ENCODE measurements around the gene DSCAML1.
"Not testable (repeated sequence)": the region's sequence is repeated elsewhere in the genome, so short reads cannot be mapped to it uniquely, and the experiment has no call there.

Gene DSCAML1

GRCh38 chr11:117418737-117419481 is 378.1 kb downstream of the DSCAML1 start:
- no peak for DNase-seq

GRCh38 chr11:117417856-117418255 is 379.2 kb downstream of the DSCAML1 start:
- no peak for DNase-seq

- no peak for DNase-seq
Observed at GRCh38 chr11:117417342-117417741, 379.7 kb downstream of the DSCAML1 start.

GRCh38 chr11:117415358-117415896 is 381.6 kb downstream of the DSCAML1 start:
- DNase-seq: no peak

DNA sequence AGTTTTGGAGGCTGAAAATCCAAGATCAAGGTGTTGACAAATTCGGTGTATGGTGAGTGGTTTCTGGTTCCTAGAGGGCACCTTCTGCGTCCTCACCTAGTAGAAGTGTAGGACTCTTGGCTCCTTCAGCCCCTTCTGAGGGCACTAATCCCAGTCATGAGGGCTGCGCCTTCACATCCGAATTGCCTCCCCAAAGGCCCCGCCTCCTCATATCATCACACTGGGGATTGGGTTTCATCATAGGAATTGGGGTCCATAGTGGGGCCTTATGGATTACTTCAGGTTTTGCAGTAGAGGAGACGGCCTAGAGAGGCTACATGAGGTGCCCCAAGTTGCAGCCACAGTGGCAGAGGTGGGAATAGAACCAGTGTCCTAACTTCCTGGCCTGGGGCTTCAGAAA is 382.3 kb downstream of the DSCAML1 start:
- no peak for DNase-seq

DNA sequence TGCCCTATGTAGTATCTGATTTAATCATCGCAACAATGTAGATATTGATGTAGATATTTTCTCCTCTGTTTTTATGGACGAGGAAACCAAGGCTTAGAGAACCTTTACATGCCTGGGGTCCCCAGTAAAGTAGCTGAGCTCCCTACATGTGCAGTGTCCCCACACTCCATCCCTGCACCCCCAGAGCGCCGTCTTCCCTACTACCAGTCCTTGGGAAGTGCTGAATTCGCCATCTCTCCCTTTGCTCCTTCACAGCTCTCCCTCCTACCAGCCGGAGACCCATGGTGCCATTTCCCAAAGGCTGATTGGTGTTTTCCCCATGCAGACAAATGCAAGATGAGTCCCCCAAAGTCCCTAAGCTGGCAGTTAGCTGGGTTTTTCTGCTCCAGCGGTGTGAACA is 383.4 kb downstream of the DSCAML1 start:
- no peak for DNase-seq

DNA sequence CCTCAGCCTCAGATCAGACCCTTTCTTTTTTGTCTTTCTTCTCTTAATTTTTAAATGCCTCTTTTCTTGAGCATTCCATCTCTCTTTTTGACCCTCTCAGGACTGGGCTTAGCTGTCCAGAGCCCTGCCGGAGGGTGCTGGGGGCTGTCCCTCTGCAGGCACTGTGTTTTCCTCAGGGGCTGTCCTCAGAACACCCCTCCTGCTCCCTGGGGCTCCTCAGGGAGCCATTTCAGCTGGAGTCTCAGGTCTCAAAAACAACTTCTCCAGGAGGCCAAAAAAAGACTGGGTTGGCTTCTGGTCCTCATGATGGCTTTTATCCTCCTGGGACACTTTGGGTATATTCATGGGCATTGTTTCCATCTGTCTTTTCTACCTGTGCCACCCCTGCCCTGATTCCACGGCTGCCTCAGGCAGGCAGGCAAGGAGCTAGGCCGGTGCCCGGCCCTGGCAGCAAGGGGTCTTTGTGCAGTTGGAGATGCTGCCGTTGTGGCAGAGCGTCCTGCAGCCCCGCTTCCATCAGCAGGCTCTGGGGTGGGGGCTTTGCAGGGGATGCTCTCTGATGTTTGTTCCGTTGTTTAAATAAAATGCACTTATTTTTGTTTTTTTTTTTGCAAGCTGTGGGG is 384.3 kb downstream of the DSCAML1 start:
- DNase-seq: no peak

GRCh38 chr11:117412176-117412575 is 384.8 kb downstream of the DSCAML1 start:
- no peak for DNase-seq

- no peak for DNase-seq
Observed at GRCh38 chr11:117411736-117412135, 385.3 kb downstream of the DSCAML1 start.

DNA sequence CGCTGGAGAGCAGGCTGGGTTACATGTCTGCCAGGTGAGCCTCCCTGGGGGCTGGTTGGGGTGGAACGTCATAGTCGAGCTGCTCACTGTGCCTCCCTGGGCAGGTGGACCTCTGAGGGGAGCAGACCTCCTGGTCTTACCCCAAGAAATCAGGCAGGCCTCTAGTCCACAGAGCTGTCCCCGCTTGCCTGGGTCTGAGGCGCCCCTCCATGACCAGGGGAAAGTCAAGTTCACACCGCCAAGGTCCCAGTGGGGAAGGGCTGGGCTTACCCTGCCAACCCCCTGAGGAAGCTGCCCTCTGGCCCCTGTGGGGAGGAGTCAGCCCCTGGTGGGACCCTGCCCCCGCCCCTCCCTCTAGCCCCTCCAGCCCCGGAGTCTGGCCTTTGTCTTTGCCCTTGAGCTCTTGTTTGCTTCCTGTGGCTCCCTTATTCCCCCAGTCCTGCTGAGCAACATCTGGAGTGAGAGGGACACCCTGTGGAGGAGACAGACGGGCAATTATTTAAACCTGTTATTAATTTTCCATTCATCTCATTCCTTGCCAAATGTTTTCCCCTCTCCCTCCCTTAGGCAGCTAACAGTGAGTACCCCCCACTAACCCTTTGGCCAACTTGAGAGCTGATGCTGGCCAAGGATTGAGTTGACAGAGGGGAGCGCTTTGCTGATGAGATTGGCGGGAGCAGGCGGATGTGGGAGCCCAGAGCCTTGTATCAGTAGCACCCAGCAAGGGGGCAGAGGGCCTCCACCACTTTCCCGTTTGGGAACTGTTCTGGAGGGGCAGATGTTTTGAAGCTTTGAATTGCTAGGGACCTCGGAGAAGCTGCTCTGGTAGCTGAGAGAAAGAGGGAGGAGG is 385.9 kb downstream of the DSCAML1 start:
- DNase-seq: no peak

GRCh38 chr11:117410238-117410637 is 386.8 kb downstream of the DSCAML1 start:
- DNase-seq: no peak

DNA sequence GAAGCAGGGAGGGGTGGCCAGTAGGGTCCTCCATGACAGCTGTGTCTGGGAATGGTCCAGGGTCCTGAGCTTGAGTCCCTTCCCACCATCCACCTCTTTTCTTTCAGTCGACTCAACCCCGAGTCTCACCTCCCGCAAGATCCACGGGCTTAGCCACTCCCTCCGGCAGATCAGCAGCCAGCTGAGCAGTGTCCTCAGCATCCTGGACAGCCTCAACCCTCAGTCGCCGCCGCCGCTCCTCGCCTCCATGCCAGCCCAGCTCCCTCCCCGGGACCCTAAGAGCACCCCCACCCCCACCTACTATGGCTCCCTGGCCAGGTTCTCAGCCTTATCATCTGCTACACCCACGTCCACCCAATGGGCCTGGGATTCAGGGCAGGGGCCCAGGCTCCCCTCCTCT is 387.5 kb downstream of the DSCAML1 start:
- no peak for DNase-seq

DNA sequence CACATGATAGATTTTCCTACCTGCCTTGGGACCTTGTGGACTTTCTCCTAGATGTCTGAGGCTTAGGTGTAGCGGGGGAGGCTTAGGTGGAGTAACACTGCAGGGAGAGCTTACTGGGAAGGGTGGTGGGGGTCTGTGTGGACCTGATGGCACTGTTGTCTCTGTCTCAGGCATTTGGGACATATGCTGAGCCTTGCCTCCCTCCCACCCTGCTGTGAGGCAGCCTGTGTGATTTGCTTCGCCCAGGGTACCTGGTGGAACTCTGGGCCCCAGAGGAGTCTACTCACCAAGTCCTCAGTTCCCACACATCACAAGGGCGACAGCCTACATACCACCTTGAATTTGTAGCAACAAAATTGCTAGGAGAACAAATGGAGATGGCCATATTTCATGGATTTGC is 388.7 kb downstream of the DSCAML1 start:
- DNase-seq: no peak

DNA sequence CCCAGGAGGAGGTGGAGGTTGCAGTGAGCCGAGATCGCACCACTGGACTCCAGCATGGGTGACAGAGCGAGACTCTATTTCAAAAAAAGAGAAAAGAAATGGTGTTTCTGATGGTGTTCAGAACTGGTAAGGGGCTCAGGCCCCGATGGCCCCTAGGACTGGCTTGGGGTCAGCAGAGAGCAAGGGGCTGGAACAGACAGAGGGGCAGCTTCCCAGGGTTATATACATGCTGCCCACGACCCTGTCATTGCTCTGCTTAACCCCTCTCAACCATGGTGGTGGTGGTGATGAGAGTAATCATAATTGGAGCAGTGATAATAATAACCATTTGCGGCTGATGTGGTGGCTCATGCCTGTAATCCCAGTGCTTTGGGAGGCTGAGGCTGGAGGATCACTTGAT is 390.0 kb downstream of the DSCAML1 start:
- DNase-seq: no peak

- DNase-seq: not testable (repeated sequence)
Observed at GRCh38 chr11:117405898-117406297, 391.1 kb downstream of the DSCAML1 start.

DNA sequence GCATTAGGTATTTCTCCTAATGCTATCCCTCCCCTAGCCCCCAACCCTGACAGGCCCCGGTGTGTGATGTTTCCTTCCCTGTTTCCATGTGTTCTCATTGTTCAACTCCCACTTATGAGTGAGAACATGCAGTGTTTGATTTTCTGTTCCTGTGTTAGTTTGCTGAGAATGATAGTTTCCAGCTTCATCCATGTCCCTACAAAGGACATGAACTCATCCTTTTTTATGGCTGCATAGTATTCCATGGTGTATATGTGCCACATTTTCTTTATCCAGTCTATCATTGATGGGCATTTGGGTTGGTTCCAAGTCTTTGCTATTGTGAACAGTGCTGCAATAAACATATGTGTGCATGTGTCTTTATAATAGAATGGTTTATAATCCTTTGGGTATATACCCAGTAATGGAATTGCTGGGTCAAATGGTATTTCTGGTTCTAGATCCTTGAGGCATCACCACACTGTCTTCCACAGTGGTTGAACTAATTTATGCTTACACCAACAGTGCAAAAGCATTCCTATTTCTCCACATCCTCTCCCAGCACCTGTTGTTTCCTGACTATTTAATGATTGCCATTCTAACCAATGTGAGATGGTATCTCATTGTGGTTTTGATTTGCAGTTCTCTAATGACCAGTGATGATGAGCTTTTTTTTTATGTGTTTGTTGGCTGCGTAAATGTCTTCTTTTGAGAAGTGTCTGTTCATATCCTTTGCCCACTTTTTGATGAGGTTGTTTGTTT is 397.7 kb downstream of the DSCAML1 start:
- not testable (repeated sequence) for DNase-seq

- DNase-seq: not testable (repeated sequence)
Observed at GRCh38 chr11:117398618-117399017, 398.4 kb downstream of the DSCAML1 start.

- DNase-seq: no peak
Observed at GRCh38 chr11:117396970-117397369, 400.0 kb downstream of the DSCAML1 start.

DNA sequence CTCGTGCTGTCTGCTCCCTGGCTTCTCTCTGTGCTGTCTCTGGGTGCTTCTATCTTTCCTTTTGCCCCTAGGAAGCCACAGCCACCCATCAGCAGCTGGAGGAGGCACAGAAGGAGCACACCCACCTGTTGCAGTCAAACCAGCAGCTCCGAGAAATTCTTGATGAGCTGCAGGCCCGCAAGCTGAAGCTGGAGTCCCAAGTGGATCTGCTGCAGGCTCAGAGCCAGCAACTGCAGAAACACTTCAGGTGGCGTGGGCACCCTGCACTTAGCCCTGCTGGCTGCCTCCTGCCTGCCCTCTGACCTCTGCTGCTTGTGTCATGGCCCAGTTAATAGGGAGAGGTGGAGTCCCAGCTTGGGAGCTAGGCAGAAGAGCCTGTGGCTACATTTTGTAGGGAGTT is 401.5 kb downstream of the DSCAML1 start:
- DNase-seq: no peak

- no peak for DNase-seq
Observed at GRCh38 chr11:117394221-117394925, 402.6 kb downstream of the DSCAML1 start.

DNA sequence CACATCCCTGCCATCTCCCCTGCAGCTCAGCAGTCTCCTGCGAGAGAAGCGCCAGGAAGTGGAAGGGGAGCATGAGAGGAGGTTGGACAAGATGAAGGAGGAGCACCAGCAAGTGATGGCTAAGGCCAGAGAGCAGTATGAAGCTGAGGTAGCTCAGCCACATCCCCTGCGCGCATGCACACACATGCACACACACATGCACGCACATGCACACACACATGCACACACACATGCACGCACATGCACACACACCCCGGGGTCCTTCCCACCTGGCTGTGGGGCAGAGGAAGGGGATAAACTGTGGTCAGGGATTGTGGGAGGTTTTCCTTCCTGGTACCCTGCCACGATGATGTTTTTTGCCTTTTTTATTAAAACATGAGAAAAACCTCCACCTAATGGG is 404.0 kb downstream of the DSCAML1 start:
- no peak for DNase-seq
